IMR-90 (cell line): ENCODE data around the gene ITPK1. TPM values are rescaled to one million over a fixed set of nuclear protein-coding genes. Genes with fewer than 3 reads are reported as not detected.

Experiments
- ATAC-seq: fragments of 200-7000 bp; cut with Tn5 transposase; 2 replicates; pipeline ENCODE4 v1.9.1; 2020; ENCODE audit warnings: low read depth, mild to moderate bottlenecking, moderate library complexity
- BruUV-seq: library from RNA; stranded (reverse); fragments of 400-500 nt; replicated peaks from 2 replicates; lab custom pipeline; 2021; lab: Mats Ljungman, UMichigan
- CTCF ChIA-PET: fragments of 300-600 bp; formaldehyde crosslinking; extraction: SDS; loops from one replicate; lab custom pipeline; 2021; ENCODE audit warnings: antibody characterized with exemption; lab: Yijun Ruan, JAX
- POLR2A ChIA-PET: fragments of 300-600 bp; sonication (Branson Sonifier 250); formaldehyde crosslinking; loops from one replicate; lab custom pipeline; 2022; ENCODE audit warnings: antibody characterized with exemption; ENCODE audit not compliant: unreplicated experiment; lab: Charles Lee
- DNase-seq: peaks from one replicate; pipeline ENCODE4 v3.0.0; 2013
- H2AFZ ChIP-seq: replicated peaks from 2 replicates; pipeline ENCODE3; 2013; ENCODE audit warnings: low read length, mild to moderate bottlenecking; ENCODE audit not compliant: poor library complexity
- H2AK5ac ChIP-seq: 2 replicates; pipeline ENCODE4 v1.6.1; 2013; ENCODE audit warnings: low read depth, low read length, inconsistent platforms
- H2AK9ac ChIP-seq: replicated peaks from 2 replicates; pipeline ENCODE3; 2013; ENCODE audit warnings: mild to moderate bottlenecking, low read depth, low read length, moderate library complexity; ENCODE audit not compliant: poor library complexity
- H2BK120ac ChIP-seq: 2 replicates; pipeline ENCODE4 v1.6.1; 2013; ENCODE audit warnings: low read depth, low read length, inconsistent platforms
- H2BK15ac ChIP-seq: 3 replicates; pipeline ENCODE4 v1.6.1; 2013; ENCODE audit warnings: low read depth, low read length, inconsistent platforms
- H2BK20ac ChIP-seq: 2 replicates; pipeline ENCODE4 v1.6.1; 2013; ENCODE audit warnings: low read depth, mild to moderate bottlenecking, inconsistent platforms, low read length, moderate library complexity
- H2BK5ac ChIP-seq: 2 replicates; pipeline ENCODE4 v1.6.1; 2013; ENCODE audit warnings: mild to moderate bottlenecking, low read depth, low read length, inconsistent platforms; ENCODE audit not compliant: poor library complexity, severe bottlenecking
- H3K14ac ChIP-seq: replicated peaks from 2 replicates; pipeline ENCODE4 v1.6.1; 2013; ENCODE audit warnings: low read depth, low read length, inconsistent platforms
- H3K18ac ChIP-seq: 2 replicates; pipeline ENCODE4 v1.6.1; 2013; ENCODE audit warnings: low read depth, low read length, control low read depth
- H3K23ac ChIP-seq: 2 replicates; pipeline ENCODE4 v1.6.1; 2013; ENCODE audit warnings: low read depth, low read length, inconsistent platforms
- H3K27ac ChIP-seq: 2 replicates; pipeline ENCODE4 v1.5.1; 2013; ENCODE audit warnings: mild to moderate bottlenecking, control low read depth, low read length; ENCODE audit not compliant: insufficient read depth
- H3K27me3 ChIP-seq: 2 replicates; pipeline ENCODE4 v1.6.1; 2013; ENCODE audit warnings: low read length; ENCODE audit not compliant: control insufficient read depth, insufficient read depth
- H3K36me3 ChIP-seq: 2 replicates; pipeline ENCODE4 v1.6.1; 2013; ENCODE audit warnings: low read length, mixed read lengths; ENCODE audit not compliant: control insufficient read depth, insufficient read depth
- H3K4ac ChIP-seq: 2 replicates; pipeline ENCODE4 v1.6.1; 2013; ENCODE audit warnings: low read depth, low read length, inconsistent platforms
- H3K4me1 ChIP-seq: 2 replicates; pipeline ENCODE4 v1.6.1; 2013; ENCODE audit warnings: low read length, mixed read lengths; ENCODE audit not compliant: control insufficient read depth, insufficient read depth
- H3K4me2 ChIP-seq: 2 replicates; pipeline ENCODE4 v1.6.1; 2013; ENCODE audit warnings: low read depth, mild to moderate bottlenecking, control low read depth, low read length, moderate library complexity
- H3K4me3 ChIP-seq: 2 replicates; pipeline ENCODE4 v1.5.1; 2013; ENCODE audit warnings: low read depth, mild to moderate bottlenecking, control low read depth, low read length, moderate library complexity; ENCODE audit not compliant: insufficient read depth
- H3K56ac ChIP-seq: 2 replicates; pipeline ENCODE4 v1.6.1; 2013; ENCODE audit warnings: low read length, inconsistent platforms; ENCODE audit not compliant: insufficient read depth; ENCODE audit errors: extremely low read depth
- H3K79me1 ChIP-seq, 2 experiments: 2 replicates each; pipeline ENCODE4 v1.6.1; 2013; ENCODE audit warnings: low read length in 2 of 2, inconsistent platforms in 1 of 2, low read depth in 1 of 2
- H3K9ac ChIP-seq: 2 replicates; pipeline ENCODE4 v1.6.1; 2013; ENCODE audit warnings: low read depth, low read length, control low read depth
- H3K9me1 ChIP-seq: 2 replicates; pipeline ENCODE4 v1.6.1; 2013; ENCODE audit warnings: low read length, inconsistent platforms; ENCODE audit not compliant: insufficient read depth
- H3K9me3 ChIP-seq: 2 replicates; pipeline ENCODE4 v1.6.1; 2013; ENCODE audit warnings: low read length; ENCODE audit not compliant: control insufficient read depth, insufficient read depth
- H4K20me1 ChIP-seq: 2 replicates; pipeline ENCODE4 v1.6.1; 2013; ENCODE audit warnings: low read length, inconsistent platforms; ENCODE audit not compliant: insufficient read depth
- H4K5ac ChIP-seq: 2 replicates; pipeline ENCODE4 v1.6.1; 2013; ENCODE audit warnings: mild to moderate bottlenecking, low read depth, low read length, control low read depth
- H4K8ac ChIP-seq, 2 experiments: 2 replicates each; pipeline ENCODE4 v1.6.1; 2013; ENCODE audit warnings: low read depth in 2 of 2, low read length in 2 of 2, control low read depth in 1 of 2, inconsistent platforms in 1 of 2
- H4K91ac ChIP-seq: 2 replicates; pipeline ENCODE4 v1.6.1; 2013; ENCODE audit warnings: low read depth, low read length, inconsistent platforms; ENCODE audit not compliant: insufficient read depth
- BHLHE40 ChIP-seq: fragments of 150-350 bp; IDR thresholded peaks from 2 replicates; pipeline ENCODE4 v1.6.1; 2016; ENCODE audit warnings: mild to moderate bottlenecking, low read depth, low read length
- CEBPB ChIP-seq: IDR thresholded peaks from 2 replicates; pipeline ENCODE4 v1.6.1; 2012; ENCODE audit warnings: low read depth, low read length, improper control_type of control experiment
- CHD1 ChIP-seq: IDR thresholded peaks from 2 replicates; pipeline ENCODE4 v1.6.1; 2012; ENCODE audit warnings: low read depth, low read length, improper control_type of control experiment
- ELK1 ChIP-seq: fragments of 150-350 bp; IDR thresholded peaks from 2 replicates; pipeline ENCODE4 v1.6.1; 2016; ENCODE audit warnings: low read depth, mild to moderate bottlenecking, low read length, moderate library complexity, borderline replicate concordance
- MAFK ChIP-seq: IDR thresholded peaks from 2 replicates; pipeline ENCODE4 v1.6.1; 2012; ENCODE audit warnings: low read depth, low read length, improper control_type of control experiment
- MAZ ChIP-seq: IDR thresholded peaks from 2 replicates; pipeline ENCODE4 v1.6.1; 2012; ENCODE audit warnings: low read depth, mild to moderate bottlenecking, low read length, improper control_type of control experiment, moderate library complexity, borderline replicate concordance
- MXI1 ChIP-seq: IDR thresholded peaks from 2 replicates; pipeline ENCODE4 v1.6.1; 2012; ENCODE audit warnings: low read depth, mild to moderate bottlenecking, low read length, moderate library complexity, borderline replicate concordance
- NFE2L2 ChIP-seq: fragments of 150-350 bp; IDR thresholded peaks from 2 replicates; pipeline ENCODE4 v1.6.1; 2016; ENCODE audit warnings: low read depth, mild to moderate bottlenecking, low read length
- POLR2A ChIP-seq: IDR thresholded peaks from 2 replicates; pipeline ENCODE4 v1.6.1; 2012; ENCODE audit warnings: mild to moderate bottlenecking, low read depth, low read length
- RAD21 ChIP-seq: IDR thresholded peaks from 2 replicates; pipeline ENCODE4 v1.6.1; 2012; ENCODE audit warnings: low read length, improper control_type of control experiment
- RCOR1 ChIP-seq: IDR thresholded peaks from 2 replicates; pipeline ENCODE4 v1.6.1; 2012; ENCODE audit warnings: mild to moderate bottlenecking, low read length, improper control_type of control experiment; ENCODE audit not compliant: insufficient replicate concordance
- RFX5 ChIP-seq: IDR thresholded peaks from 2 replicates; pipeline ENCODE4 v1.8.0; 2012; ENCODE audit warnings: low read depth, mild to moderate bottlenecking, low read length, moderate library complexity
- SMC3 ChIP-seq: fragments of 150-350 bp; IDR thresholded peaks from 2 replicates; pipeline ENCODE4 v1.6.1; 2016; ENCODE audit warnings: low read depth, mild to moderate bottlenecking, antibody characterized with exemption, low read length, moderate library complexity
- USF2 ChIP-seq: fragments of 150-350 bp; IDR thresholded peaks from 2 replicates; pipeline ENCODE4 v1.6.1; 2017; ENCODE audit warnings: mild to moderate bottlenecking, antibody characterized with exemption, low read length, low read depth
- WGBS, 2 experiments: methylation state at CpG; one replicate each; pipeline versions ENCODE4 v1.1.5 to v1.1.7; 2013; ENCODE audit warnings: missing lambda C conversion rate in 2 of 2; ENCODE audit not compliant: insufficient read length in 1 of 2; ENCODE audit errors: extremely low coverage in 2 of 2; 5-methylcytosine and 5-hydroxymethylcytosine counted together
- dilution Hi-C: fragments of 300-500 bp; cut with HindIII; formaldehyde crosslinking; loops from one replicate; pipeline ENCODE4 v1.14.3; 2018; ENCODE audit warnings: low sequenced_read_pairs; ENCODE audit not compliant: unreplicated experiment
- in situ Hi-C: fragments of 300-500 bp; cut with MboI; formaldehyde crosslinking; loops from 3 replicates; pipeline ENCODE4 v1.14.3; 2019; ENCODE audit warnings: low sequenced_read_pairs, inconsistent platforms, mixed read lengths
- intact Hi-C: fragments of 100-400 bp; cut with micrococcal nuclease; formaldehyde crosslinking; loops from 2 replicates; pipeline ENCODE4 v1.10.0; 2022
- polyA plus RNA-seq, 3 experiments: library from polyadenylated mRNA; depleted of rRNA; stranded (reverse); fragments of >200 nt; gene quantifications; 2 replicates each; pipeline ENCODE4 v1.2.3, GENCODE V29; 2012; ENCODE audit warnings: low replicate concordance in 1 of 3
- total RNA-seq: library from RNA; depleted of rRNA; stranded (reverse); fragments of >200 nt; gene quantifications from 2 replicates; pipeline ENCODE4 v1.2.3, GENCODE V29; 2012

The ITPK1 gene
- total and polyA plus RNA-seq, 2 of the 4 experiments (the other 2 are of a cell fraction) = 21.7 to 26.9 TPM

- no peak overlapping the region for H2AK9ac ChIP-seq
- H4K8ac ChIP-seq = no peak overlapping the region
- dilution Hi-C loops (no loop called here), in situ Hi-C loops (no loop called here), intact Hi-C loops (loop anchor here (1.0 to 5.0 kb wide), 7 partner anchors 26 to 506 kb away; partner anchors contain the start of gene BTBD7)
- no peaks in the 10 kb centered on the region for H3K36me3 ChIP-seq
- no peak overlapping the region for H2AK5ac ChIP-seq
- H4K5ac ChIP-seq = no peak overlapping the region
- no peak overlapping the region for H3K27ac ChIP-seq
- no peak for ATAC-seq
- H3K4me1 ChIP-seq = peaks cover 13% of the 10 kb centered on the region
- H3K9me3 ChIP-seq = no peaks in the 10 kb centered on the region
- H4K20me1 ChIP-seq = peaks cover 3% of the 10 kb centered on the region; the same call in 1 of the 2 replicates
- H3K27me3 ChIP-seq = no peaks in the 10 kb centered on the region
- peak overlapping the region; percentile 72 for H2AFZ ChIP-seq
- no peak overlapping the region for H3K18ac ChIP-seq
- WGBS, 2 experiments = 18% methylated on average over 3 of the region's 15 CpGs; no CpG with 5 or more reads in 1 of the 2 experiments
- H3K4ac ChIP-seq = no peak overlapping the region
- H3K9me1 ChIP-seq = peaks cover 6% of the 10 kb centered on the region; the same call in 1 of the 2 replicates
- H3K4me3 ChIP-seq = peak overlapping the region; percentile 20; the same call in 1 of the 2 replicates
- H3K4me2 ChIP-seq = peak overlapping the region; percentile 77
- peak; percentile 79 for DNase-seq
- H4K91ac ChIP-seq = no peak overlapping the region
- no peak overlapping the region for H2BK5ac ChIP-seq
- ChIA-PET CTCF (interaction anchor here (0.7 to 2.8 kb wide), 28 partner anchors 8 to 161 kb away, joined by 3 to 20 read pairs (median 3); partner anchors contain the start of genes GON7 and UBR7), POLR2A (interaction anchor here (0.6 kb wide), 1 partner anchor 392 kb away, joined by 3 read pairs; no protein-coding TSS in a partner anchor)
- H3K9ac ChIP-seq = no peak overlapping the region
- no peak overlapping the region for H2BK20ac ChIP-seq
- H3K14ac ChIP-seq = no peak overlapping the region
- no peak overlapping the region for H3K56ac ChIP-seq
- no peak overlapping the region for H2BK15ac ChIP-seq
- H3K79me1 ChIP-seq = peaks cover 2 to 7% of the 10 kb centered on the region in 2 experiments; a peak in 2 of 4 replicates
- no peak overlapping the region for H2BK120ac ChIP-seq
- BruUV-seq = no TSS peak
- H3K23ac ChIP-seq = no peak overlapping the region
- TF ChIP-seq NFE2L2 (no peak), CHD1 (no peak), RCOR1 (no peak), ELK1 (no peak), USF2 (no peak), BHLHE40 (no peak), CEBPB (peak; percentile 43; the same call in 1 of the 2 replicates), RAD21 (peak; percentile 47), POLR2A (no peak), RFX5 (no peak), MXI1 (no peak), MAFK (no peak), SMC3 (peak; percentile 58), MAZ (no peak)
Measured at GRCh38 chr14:93112891-93113677, 2.6 kb downstream of the ITPK1 start.
